ENCODE results near the gene ELFN1. TPM values are rescaled to one million over a fixed set of nuclear protein-coding genes. Genes with fewer than 3 reads are reported as not detected.

Gene ELFN1
- polyA plus RNA-seq, 1 of the 3 experiments (the other 2 are of a cell fraction) = 0.05 TPM

DNA sequence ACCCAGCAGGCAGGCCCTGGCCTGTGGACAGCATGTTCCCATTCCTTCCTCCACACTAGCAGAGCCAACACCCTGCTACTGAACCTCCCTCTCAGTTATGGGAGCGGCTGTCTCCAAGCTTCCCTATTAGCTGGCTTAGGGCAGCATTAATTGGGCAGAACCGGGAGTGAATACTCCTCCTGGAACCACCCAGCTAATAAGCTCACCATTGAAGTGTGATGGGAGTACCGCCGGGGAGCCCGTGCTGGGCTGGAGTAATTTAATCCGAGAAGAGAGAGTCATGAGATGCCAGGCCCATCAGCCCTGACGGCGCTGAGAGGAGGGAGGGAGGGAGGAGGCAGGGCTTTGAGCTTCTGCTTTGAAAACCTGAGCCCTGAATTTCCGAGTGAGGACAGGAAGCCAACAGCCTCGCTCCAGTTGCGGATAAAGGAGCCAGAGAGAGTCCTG is 31.8 kb upstream of the ELFN1 start:
- Histone ChIP-seq H3K4me1 (ENCODE audit: control insufficient read depth in 1 of 2, insufficient read depth in 2 of 2, low read depth in 1 of 2, low read length in 1 of 2) (peaks cover 0 to 52% of the 10 kb centered on the region in 2 experiments; a peak in 1 of 4 replicates), H3K27me3 (ENCODE audit: insufficient read depth) (0 out of 2 replicates have a peak, but pooled peaks cover 5% of the 10 kb centered on the region), H3K4me2 (no peak overlapping the region), H3K9me2 (no peaks in the 10 kb centered on the region), H3K4me3 (ENCODE audit: low read depth in 2 of 2, low read length in 1 of 2) (no peak overlapping the region), H2AFZ (ENCODE audit: low read depth) (no peak overlapping the region), H3K79me2 (ENCODE audit: insufficient read depth) (no peaks in the 10 kb centered on the region), H3K27ac (ENCODE audit: low read depth in 2 of 2, low read length in 1 of 2) (peak overlapping the region in 1 of 2 experiments; percentile 99; a peak in 2 of 4 replicates), H4K20me1 (ENCODE audit: insufficient read depth) (no peaks in the 10 kb centered on the region), H3K36me3 (replicated peaks in 1 of 2; ENCODE audit: control insufficient read depth in 1 of 2, insufficient read depth in 2 of 2, low read length in 1 of 2) (no peaks in the 10 kb centered on the region), H3F3A (replicated peaks; ENCODE audit: insufficient read depth) (no peaks in the 10 kb centered on the region), H3K9ac (no peak overlapping the region), H3K9me3 (peaks cover 4% of the 10 kb centered on the region; the same call in 1 of the 2 replicates)
- CTCF ChIA-PET = interaction anchor here (1.0 to 4.0 kb wide), 4 partner anchors 10 to 59 kb away, joined by 3 to 24 read pairs (median 8); no protein-coding TSS in a partner anchor
- TF ChIP-seq EZH2phosphoT487 (IDR thresholded peaks at IDR 0.05; ENCODE audit: borderline replicate concordance, low read depth) = no peak
- TF ChIP-seq, protein P1, sequence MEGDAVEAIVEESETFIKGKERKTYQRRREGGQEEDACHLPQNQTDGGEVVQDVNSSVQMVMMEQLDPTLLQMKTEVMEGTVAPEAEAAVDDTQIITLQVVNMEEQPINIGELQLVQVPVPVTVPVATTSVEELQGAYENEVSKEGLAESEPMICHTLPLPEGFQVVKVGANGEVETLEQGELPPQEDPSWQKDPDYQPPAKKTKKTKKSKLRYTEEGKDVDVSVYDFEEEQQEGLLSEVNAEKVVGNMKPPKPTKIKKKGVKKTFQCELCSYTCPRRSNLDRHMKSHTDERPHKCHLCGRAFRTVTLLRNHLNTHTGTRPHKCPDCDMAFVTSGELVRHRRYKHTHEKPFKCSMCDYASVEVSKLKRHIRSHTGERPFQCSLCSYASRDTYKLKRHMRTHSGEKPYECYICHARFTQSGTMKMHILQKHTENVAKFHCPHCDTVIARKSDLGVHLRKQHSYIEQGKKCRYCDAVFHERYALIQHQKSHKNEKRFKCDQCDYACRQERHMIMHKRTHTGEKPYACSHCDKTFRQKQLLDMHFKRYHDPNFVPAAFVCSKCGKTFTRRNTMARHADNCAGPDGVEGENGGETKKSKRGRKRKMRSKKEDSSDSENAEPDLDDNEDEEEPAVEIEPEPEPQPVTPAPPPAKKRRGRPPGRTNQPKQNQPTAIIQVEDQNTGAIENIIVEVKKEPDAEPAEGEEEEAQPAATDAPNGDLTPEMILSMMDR (IDR thresholded peaks at IDR 0.05) = no peak
- TF ChIP-seq RXRA (IDR thresholded peaks at IDR 0.05; ENCODE audit: borderline replicate concordance, low read depth) = no peak
- TF ChIP-seq YY1 (IDR thresholded peaks at IDR 0.05; ENCODE audit: low read depth) = no peak
- no peak for TF ChIP-seq NRF1 (IDR thresholded peaks at IDR 0.05; ENCODE audit: low read depth, low read length)
- TF ChIP-seq FOSL2 (IDR thresholded peaks at IDR 0.05; ENCODE audit: borderline replicate concordance, low read depth) = no peak
- DNase-seq = no peak
- WGBS (ENCODE audit: low lambda C conversion rate) = 69% methylated on average over 11 of the region's 11 CpGs
- POLR2A ChIA-PET = interaction anchor here (1.2 kb wide), 1 partner anchor 47 kb away, joined by 3 read pairs; no protein-coding TSS in a partner anchor

DNA sequence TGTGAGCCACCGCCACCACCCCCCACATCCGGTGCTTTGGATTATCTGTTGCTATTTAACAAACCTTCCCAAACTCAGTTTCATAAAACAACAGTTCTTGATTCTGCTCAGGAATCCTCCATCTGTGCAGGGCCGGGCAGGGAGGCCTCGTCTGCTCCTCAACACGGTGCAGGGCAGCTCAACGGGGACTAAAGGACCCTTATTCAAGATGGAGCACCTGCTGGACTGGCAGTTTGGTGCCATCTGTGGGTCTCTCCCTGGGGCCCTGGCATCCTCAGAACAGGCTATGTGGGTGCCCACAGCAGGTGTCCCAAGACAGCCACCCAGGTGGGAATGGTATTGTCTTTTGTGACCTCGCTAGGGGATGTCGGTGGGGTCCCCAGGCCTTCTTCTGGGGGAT is 31.0 kb upstream of the ELFN1 start:
- DNase-seq = no peak
- peaks cover 0 to 47% of the 10 kb centered on the region in 2 experiments; a peak in 1 of 4 replicates for H3K4me1 ChIP-seq (ENCODE audit: control insufficient read depth in 1 of 2, insufficient read depth in 2 of 2, low read depth in 1 of 2, low read length in 1 of 2)
- H3K4me3 ChIP-seq (ENCODE audit: low read depth in 2 of 2, low read length in 1 of 2) = no peak overlapping the region
- H3K9me2 ChIP-seq = no peaks in the 10 kb centered on the region
- no peaks in the 10 kb centered on the region for H3F3A ChIP-seq (replicated peaks; ENCODE audit: insufficient read depth)
- H3K27ac ChIP-seq (ENCODE audit: low read depth in 2 of 2, low read length in 1 of 2) = peak overlapping the region in 1 of 2 experiments; percentile 99; a peak in 2 of 4 replicates
- no peaks in the 10 kb centered on the region for H3K79me2 ChIP-seq (ENCODE audit: insufficient read depth)
- H3K9ac ChIP-seq = no peak overlapping the region
- 57% methylated on average over 8 of the region's 8 CpGs for whole genome bisulfite sequencing (ENCODE audit: low lambda C conversion rate)
- H3K9me3 ChIP-seq = peaks cover 4% of the 10 kb centered on the region; the same call in 1 of the 2 replicates
- CTCF ChIA-PET = interaction anchor here (0.6 to 4.0 kb wide), 12 partner anchors 9 to 370 kb away, joined by 3 to 27 read pairs (median 4); no protein-coding TSS in a partner anchor
- no peaks in the 10 kb centered on the region for H4K20me1 ChIP-seq (ENCODE audit: insufficient read depth)
- no peaks in the 10 kb centered on the region for H3K36me3 ChIP-seq (replicated peaks in 1 of 2; ENCODE audit: control insufficient read depth in 1 of 2, insufficient read depth in 2 of 2, low read length in 1 of 2)
- POLR2A ChIA-PET = interaction anchor here (0.6 to 2.7 kb wide), 6 partner anchors 9 to 64 kb away, joined by 3 to 12 read pairs (median 4); no protein-coding TSS in a partner anchor
- no peak overlapping the region for H2AFZ ChIP-seq (ENCODE audit: low read depth)
- no peak overlapping the region for H3K4me2 ChIP-seq
- 0 out of 2 replicates have a peak, but pooled peaks cover 13% of the 10 kb centered on the region for H3K27me3 ChIP-seq (ENCODE audit: insufficient read depth)
- TF ChIP-seq, protein P2, sequence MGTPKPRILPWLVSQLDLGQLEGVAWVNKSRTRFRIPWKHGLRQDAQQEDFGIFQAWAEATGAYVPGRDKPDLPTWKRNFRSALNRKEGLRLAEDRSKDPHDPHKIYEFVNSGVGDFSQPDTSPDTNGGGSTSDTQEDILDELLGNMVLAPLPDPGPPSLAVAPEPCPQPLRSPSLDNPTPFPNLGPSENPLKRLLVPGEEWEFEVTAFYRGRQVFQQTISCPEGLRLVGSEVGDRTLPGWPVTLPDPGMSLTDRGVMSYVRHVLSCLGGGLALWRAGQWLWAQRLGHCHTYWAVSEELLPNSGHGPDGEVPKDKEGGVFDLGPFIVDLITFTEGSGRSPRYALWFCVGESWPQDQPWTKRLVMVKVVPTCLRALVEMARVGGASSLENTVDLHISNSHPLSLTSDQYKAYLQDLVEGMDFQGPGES (IDR thresholded peaks at IDR 0.05; ENCODE audit: low read depth, low read length) = no peak
